Measurements from ENCODE around the gene IKBKG.
"Not testable (repeated sequence)": the region's sequence is repeated elsewhere in the genome, so short reads cannot be mapped to it uniquely, and the experiment has no call there.

The IKBKG gene

GRCh38 chrX:154526901-154527675 is 20.3 kb upstream of the IKBKG start:
- DNase-seq (ENCODE audit: low read depth): no peak

- no peak for DNase-seq (ENCODE audit: low read depth)
Observed at GRCh38 chrX:154529206-154529612, 18.2 kb upstream of the IKBKG start.

DNA sequence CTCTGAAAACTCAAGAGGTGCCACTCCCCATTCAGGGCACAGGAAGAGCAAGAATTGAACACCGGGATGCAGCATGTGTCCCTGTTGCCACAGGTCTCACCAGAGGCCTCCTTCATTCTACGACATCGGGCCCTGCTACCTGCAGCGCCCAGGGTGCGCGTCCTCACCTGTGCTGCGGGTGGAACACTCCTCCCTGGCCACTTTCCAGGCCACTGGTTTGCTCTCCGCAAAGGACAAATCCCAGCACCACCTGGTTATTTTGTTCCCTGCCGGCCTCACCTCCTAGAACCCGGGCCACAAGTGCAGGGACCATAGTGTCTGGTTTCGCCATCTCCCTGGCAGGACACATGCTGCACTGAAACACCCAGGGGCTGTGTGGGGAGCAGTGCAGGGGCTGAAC is 17.1 kb upstream of the IKBKG start:
- no peak for DNase-seq (ENCODE audit: low read depth)

DNA sequence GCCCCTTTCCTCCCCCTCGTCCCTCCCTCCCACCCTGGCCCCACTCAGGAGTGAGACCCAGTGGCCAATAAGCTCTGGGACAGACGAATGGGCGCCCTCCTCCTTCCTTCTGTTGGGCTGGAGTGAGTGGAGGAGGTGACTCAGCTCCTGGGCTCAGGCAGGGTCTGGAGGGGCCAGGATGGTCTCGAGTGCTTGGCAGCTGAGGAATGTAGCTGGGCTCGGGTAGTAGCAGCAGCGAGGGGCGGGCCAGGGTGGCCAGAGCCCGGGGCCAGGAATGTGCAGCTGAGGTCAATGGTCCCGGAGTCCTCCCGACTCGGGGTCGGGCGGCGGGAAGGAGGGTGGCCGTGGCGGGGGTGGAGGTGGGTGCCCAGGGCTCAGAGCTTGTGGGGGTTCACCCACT is 15.8 kb upstream of the IKBKG start:
- DNase-seq (ENCODE audit: low read depth): no peak

GRCh38 chrX:154532690-154533089 is 14.7 kb upstream of the IKBKG start:
- DNase-seq (ENCODE audit: low read depth): no peak

- DNase-seq (ENCODE audit: low read depth): peak; percentile 54
Observed at GRCh38 chrX:154534526-154535322, 12.7 kb upstream of the IKBKG start.

DNA sequence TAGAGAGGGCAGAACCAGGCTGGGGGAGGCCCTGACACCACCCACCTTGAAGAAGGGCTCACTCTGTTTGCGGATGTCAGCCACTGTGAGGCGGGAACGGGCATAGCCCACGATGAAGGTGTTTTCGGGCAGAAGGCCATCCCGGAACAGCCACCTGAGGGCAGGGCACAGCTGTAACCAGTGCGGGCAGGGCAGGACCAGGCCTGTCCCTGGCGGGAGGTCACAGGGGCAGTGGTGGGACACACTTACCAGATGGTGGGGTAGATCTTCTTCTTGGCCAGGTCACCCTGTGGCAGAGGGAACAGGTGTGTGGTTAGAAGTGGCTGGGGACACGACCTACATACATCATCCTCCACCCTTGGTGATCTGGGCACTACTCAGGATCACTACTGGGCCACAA is 11.5 kb upstream of the IKBKG start:
- no peak for DNase-seq (ENCODE audit: low read depth)

DNA sequence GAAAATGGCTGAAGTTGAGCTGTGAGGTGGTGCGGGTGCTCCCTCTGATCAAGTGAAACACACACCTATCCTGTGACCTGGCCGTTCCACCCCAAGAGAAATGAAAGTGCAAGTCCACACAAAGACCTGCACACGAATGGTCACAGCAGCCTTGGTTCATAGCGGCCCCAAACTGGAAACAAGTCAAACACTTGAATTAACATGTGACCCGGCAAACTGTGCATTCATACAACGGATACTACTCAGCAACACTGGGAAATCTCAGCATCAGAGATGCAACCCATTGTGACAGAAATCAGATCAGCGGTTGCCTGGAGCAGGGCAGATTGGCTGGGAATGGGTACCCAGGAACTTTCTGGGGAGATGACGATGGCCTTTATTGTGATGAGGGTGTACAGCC is 8.3 kb upstream of the IKBKG start:
- DNase-seq (ENCODE audit: low read depth): no peak

DNA sequence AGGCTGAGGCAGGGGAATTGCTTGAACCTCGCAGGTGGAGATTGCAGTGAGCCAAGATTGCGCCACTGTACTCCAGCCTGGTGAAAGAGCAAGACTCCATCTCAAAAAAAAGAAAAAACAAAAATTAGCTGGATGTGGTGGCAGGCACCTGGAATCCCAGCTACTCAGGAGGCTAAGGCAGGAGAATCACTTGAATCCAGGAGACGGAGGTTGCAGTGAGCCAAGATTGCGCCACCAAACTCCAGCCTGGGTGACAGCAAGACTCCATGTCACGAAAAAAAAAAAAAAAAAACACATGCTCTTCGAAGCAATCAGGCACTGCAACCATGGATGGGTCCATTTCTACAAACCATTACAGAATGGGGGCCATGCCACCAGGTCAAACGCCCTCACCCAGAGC is 7.1 kb upstream of the IKBKG start:
- not testable (repeated sequence) for DNase-seq (ENCODE audit: low read depth)

DNA sequence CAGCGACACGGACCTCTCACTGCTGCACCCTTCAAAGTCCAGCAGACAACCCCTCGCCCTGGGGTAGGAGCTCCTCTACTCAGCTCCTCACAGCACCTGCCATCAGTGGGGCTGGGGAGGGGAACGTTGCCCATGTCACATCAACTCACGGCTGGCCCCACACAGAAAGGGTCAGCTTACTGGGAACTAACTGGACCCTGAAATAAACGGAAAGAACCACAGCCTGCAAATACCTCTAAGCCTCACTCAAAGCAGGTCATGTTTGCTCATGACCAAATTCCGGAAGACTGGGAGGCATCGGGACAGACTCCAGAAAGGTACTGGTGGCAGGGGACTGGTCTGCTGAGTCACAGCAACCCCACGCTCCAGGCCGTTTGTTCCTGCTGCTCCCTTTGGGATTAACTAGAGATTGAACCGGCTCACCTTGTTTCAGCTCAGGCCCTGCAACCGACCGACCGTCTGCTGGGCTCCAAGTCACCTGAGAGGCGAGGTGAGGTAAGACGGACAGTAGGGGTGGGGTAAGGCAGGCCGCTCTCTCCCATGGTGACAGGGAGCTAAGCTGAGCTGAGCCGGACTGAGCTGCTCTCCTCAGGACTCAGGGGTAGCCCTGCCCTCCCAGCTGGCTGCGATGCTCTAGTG is 6.4 kb upstream of the IKBKG start:
- no peak for DNase-seq (ENCODE audit: low read depth)

DNA sequence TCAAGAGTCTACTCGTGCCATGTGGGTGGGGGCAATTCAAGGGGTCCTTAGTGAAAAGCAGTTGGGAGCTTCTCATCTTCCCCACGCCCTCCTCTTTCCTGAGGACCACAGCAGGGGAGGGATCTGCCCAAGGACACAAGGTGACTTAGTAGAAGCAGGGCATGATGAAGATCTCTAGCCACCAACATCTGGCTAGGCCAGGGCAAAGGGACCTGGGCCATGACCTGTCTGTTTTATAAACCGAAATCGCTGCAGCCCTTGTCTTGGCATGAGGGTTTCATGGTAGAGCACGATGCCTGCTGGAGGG is 5.9 kb upstream of the IKBKG start:
- DNase-seq (ENCODE audit: low read depth): no peak

- DNase-seq (ENCODE audit: low read depth): peak; percentile 87
Observed at GRCh38 chrX:154541896-154542722, 5.3 kb upstream of the IKBKG start.

- DNase-seq (ENCODE audit: low read depth): no peak
Observed at GRCh38 chrX:154542723-154543424, 4.5 kb upstream of the IKBKG start.

GRCh38 chrX:154545673-154546274 is 1.6 kb upstream of the IKBKG start:
- no peak for DNase-seq (ENCODE audit: low read depth)

- DNase-seq (ENCODE audit: low read depth): no peak
Observed at GRCh38 chrX:154546354-154547244, 821 bp upstream of the IKBKG start, which contains the start of gene G6PD. TSS of gene G6PD (minus strand) at chrX:154546846. CDS start at chrX:154546155, 691 bp downstream.

GRCh38 chrX:154548028-154548316 is 552 bp downstream of the IKBKG start:
- no peak for DNase-seq (ENCODE audit: low read depth)

GRCh38 chrX:154549766-154550165 is 2.3 kb downstream of the IKBKG start:
- no peak for DNase-seq (ENCODE audit: low read depth)

- not testable (repeated sequence) for DNase-seq (ENCODE audit: low read depth)
Observed at GRCh38 chrX:154552112-154552806, 4.8 kb downstream of the IKBKG start.

- not testable (repeated sequence) for DNase-seq (ENCODE audit: low read depth)
Observed at GRCh38 chrX:154558060-154558690, 10.8 kb downstream of the IKBKG start.
